GM23248 (cell line): ENCODE data around the gene ATP13A3. TPM values are rescaled to one million over a fixed set of nuclear protein-coding genes. Genes with fewer than 3 reads are reported as not detected.
A peak's percentile ranks its signal among the peaks of the same experiment; 100 is the strongest.

Experiments
- DNase-seq: peaks from one replicate; pipeline ENCODE4 v3.0.0-alpha.2; 2015
- H2AFZ ChIP-seq: fragments of 200-600 bp; sonication (generic); 2 replicates; pipeline ENCODE4 v1.6.1; 2016; ENCODE audit warnings: antibody characterized with exemption
- H3F3A ChIP-seq: fragments of 200-600 bp; sonication (generic); 2 replicates; pipeline ENCODE4 v1.6.1; 2016; ENCODE audit warnings: mild to moderate bottlenecking, antibody characterized with exemption, mixed run types; ENCODE audit not compliant: insufficient read depth
- H3K27ac ChIP-seq: fragments of 200-600 bp; sonication (generic); 2 replicates; pipeline ENCODE4 v1.5.1; 2016; ENCODE audit warnings: mild to moderate bottlenecking
- H3K27me3 ChIP-seq: fragments of 200-600 bp; sonication (generic); replicated peaks from 2 replicates; pipeline ENCODE4 v1.6.1; 2016; ENCODE audit warnings: mild to moderate bottlenecking; ENCODE audit not compliant: insufficient read depth
- H3K36me3 ChIP-seq: fragments of 200-600 bp; sonication (generic); 2 replicates; pipeline ENCODE4 v1.6.1; 2016; ENCODE audit warnings: low read depth, mild to moderate bottlenecking
- H3K4me1 ChIP-seq: fragments of 200-600 bp; sonication (generic); 2 replicates; pipeline ENCODE4 v1.6.1; 2016; ENCODE audit warnings: mild to moderate bottlenecking; ENCODE audit not compliant: insufficient read depth
- H3K4me2 ChIP-seq: fragments of 200-600 bp; sonication (generic); one replicate; pipeline ENCODE4 v1.6.1; 2016; ENCODE audit warnings: mild to moderate bottlenecking; ENCODE audit not compliant: unreplicated experiment
- H3K4me3 ChIP-seq: fragments of 200-600 bp; sonication (generic); 2 replicates; pipeline ENCODE4 v1.5.1; 2016; ENCODE audit warnings: mild to moderate bottlenecking
- H3K79me2 ChIP-seq: fragments of 200-600 bp; sonication (generic); 2 replicates; pipeline ENCODE4 v1.6.1; 2016; ENCODE audit warnings: mild to moderate bottlenecking; ENCODE audit not compliant: insufficient read depth
- H3K9ac ChIP-seq: fragments of 200-600 bp; sonication (generic); 2 replicates; pipeline ENCODE4 v1.6.1; 2016; ENCODE audit warnings: mild to moderate bottlenecking
- H3K9me2 ChIP-seq: fragments of 200-600 bp; sonication (generic); 2 replicates; pipeline ENCODE4 v1.6.1; 2016; ENCODE audit warnings: mixed run types, mild to moderate bottlenecking, moderate library complexity; ENCODE audit not compliant: insufficient read depth
- H3K9me3 ChIP-seq: fragments of 200-600 bp; sonication (generic); one replicate; pipeline ENCODE4 v1.6.1; 2017; ENCODE audit warnings: low read depth
- H4K20me1 ChIP-seq: fragments of 200-600 bp; sonication (generic); 2 replicates; pipeline ENCODE4 v1.6.0; 2016; ENCODE audit not compliant: insufficient read depth
- EZH2 ChIP-seq: fragments of 200-600 bp; sonication (generic); IDR thresholded peaks from 2 replicates; pipeline ENCODE4 v1.6.1; 2018; ENCODE audit warnings: antibody characterized with exemption, mild to moderate bottlenecking; ENCODE audit not compliant: insufficient read depth, poor library complexity, severe bottlenecking
- EZH2phosphoT487 ChIP-seq: fragments of 200-600 bp; sonication (generic); IDR thresholded peaks from 2 replicates; pipeline ENCODE4 v1.6.1; 2018; ENCODE audit warnings: antibody characterized with exemption, moderate library complexity, mild to moderate bottlenecking, low read depth; ENCODE audit not compliant: insufficient read depth
- WGBS, 2 experiments: methylation state at CpG; one replicate each; pipeline ENCODE4 v1.1.6; 2015 to 2017; ENCODE audit warnings: low lambda C conversion rate in 2 of 2, low coverage in 1 of 2; ENCODE audit errors: missing lambda C conversion rate in 2 of 2; 5-methylcytosine and 5-hydroxymethylcytosine counted together
- in situ Hi-C: fragments of 300-500 bp; cut with MboI; formaldehyde crosslinking; loops from 2 replicates; pipeline ENCODE4 v1.15.0; 2020
- polyA plus RNA-seq: library from polyadenylated mRNA; unstranded; fragments of >200 nt; fragmentation: Nextera tagmentation; extraction: Ambion mirVana; gene quantifications from 2 replicates; pipeline ENCODE4 v1.2.1, GENCODE V29; 2016
- total RNA-seq: library from RNA; depleted of rRNA; stranded (reverse); fragments of >200 nt; shearing (Covaris generic); gene quantifications from 2 replicates; pipeline ENCODE4 v1.2.3, GENCODE V29; 2014

The ATP13A3 gene
- total and polyA plus RNA-seq, 2 experiments from 2014 or later, result 22.3 to 232 TPM

DNA sequence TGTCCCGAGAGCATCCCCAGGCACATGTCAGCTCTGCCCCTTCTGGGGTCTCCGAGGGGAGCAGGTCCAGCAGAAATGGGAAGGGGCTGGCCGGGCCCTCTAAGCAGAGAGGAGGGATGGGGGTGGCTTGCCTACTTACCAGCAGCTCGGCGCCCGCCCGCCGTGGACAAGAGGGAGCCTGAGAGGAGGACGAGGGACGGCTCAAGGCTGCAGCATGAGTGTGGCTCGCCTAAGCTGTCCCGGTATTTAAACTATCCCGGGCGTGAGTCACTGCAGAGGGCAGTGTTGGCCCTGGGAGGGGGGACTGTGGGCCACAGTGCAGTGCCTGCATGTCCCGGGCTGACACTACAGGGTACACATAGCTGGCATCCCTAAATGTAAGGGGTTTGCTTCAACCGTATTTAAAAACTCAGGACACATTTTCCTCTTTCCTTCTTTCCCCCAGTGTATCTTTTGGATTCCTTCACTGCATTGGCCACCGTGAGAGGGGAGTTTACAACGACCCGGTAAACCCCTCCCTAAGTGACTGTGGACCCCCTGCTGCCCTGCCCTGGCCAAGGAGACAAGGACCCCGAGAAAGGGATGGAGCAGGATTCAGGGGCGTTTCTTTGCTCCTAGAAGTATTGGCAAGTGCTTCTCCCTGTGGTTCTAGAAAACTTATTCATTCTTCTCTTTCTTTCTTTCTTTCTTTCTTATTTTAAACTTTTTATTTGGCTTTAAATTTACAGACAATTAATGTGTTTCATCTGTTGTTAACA, 117.1 kb downstream of the ATP13A3 start, which contains the start of gene LRRC15:
Gene LRRC15 (minus strand): TSS at position 222 of the 758 bp plus-strand sequence. CDS start 8,700 bp downstream, outside the sequence.
- peak; percentile 93 for DNase-seq
- H3K27ac ChIP-seq, result peak within 1 kb of the TSS; percentile 51
- 2% methylated on average over 20 to 21 of the region's 21 CpGs for WGBS, 2 experiments
- H3K27me3 ChIP-seq, result no peaks in the 10 kb centered on the region
- H3K79me2 ChIP-seq, result no peaks in the 10 kb centered on the region
- peak within 1 kb of the TSS; percentile 67 for H3K4me2 ChIP-seq
- TF ChIP-seq EZH2phosphoT487 (no peak), EZH2 (no peak)
- H3K36me3 ChIP-seq, result no peaks in the 10 kb centered on the region
- peaks cover 31% of the 10 kb centered on the region for H3K4me1 ChIP-seq
- H3K9ac ChIP-seq, result peak within 1 kb of the TSS; percentile 63
- no peaks in the 10 kb centered on the region for H3K9me2 ChIP-seq
- H3K4me3 ChIP-seq, result peak within 1 kb of the TSS; percentile 53
- in situ Hi-C loops, result no loop called here
- peak within 1 kb of the TSS; percentile 41; the same call in 1 of the 2 replicates for H2AFZ ChIP-seq
- H3K9me3 ChIP-seq, result no peaks in the 10 kb centered on the region
- H4K20me1 ChIP-seq, result no peaks in the 10 kb centered on the region
- H3F3A ChIP-seq, result peaks cover 15% of the 10 kb centered on the region

DNA sequence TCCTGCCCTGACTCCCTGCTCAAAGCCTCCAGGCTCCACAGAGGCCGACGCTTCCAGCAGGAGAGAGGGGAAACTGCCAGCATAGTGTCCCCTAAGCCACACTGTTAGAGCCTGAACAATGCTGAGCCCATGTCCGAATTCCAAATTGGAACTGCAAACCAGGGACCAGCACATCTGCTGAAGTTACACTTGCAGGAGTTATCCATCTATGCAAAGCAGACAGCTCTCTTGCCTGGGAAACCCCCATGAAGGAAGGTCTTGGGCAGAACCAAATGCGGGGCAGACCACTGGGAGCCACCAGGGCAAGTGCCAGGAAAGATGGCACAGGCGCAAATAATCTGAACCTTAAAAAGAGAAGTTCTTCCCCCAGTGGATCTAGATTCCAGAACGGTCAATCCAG, 117.9 kb downstream of the ATP13A3 start:
- Histone ChIP-seq H3K36me3 (no peaks in the 10 kb centered on the region), H2AFZ (peak overlapping the region; percentile 39; the same call in 1 of the 2 replicates), H3K4me3 (peak overlapping the region; percentile 53), H3K27me3 (no peaks in the 10 kb centered on the region), H3K27ac (peak overlapping the region; percentile 51; the same call in 1 of the 2 replicates), H3K9me3 (no peaks in the 10 kb centered on the region), H3F3A (peaks cover 21% of the 10 kb centered on the region), H3K4me2 (peak overlapping the region; percentile 67), H3K79me2 (no peaks in the 10 kb centered on the region), H3K9ac (peak overlapping the region; percentile 63), H4K20me1 (no peaks in the 10 kb centered on the region), H3K9me2 (no peaks in the 10 kb centered on the region), H3K4me1 (peaks cover 39% of the 10 kb centered on the region)
- WGBS, 2 experiments, result 11 to 16% methylated on average over 6 of the region's 6 CpGs
- no peak for TF ChIP-seq EZH2
- TF ChIP-seq EZH2phosphoT487, result no peak
- in situ Hi-C loops, result no loop called here
- no peak for DNase-seq

DNA sequence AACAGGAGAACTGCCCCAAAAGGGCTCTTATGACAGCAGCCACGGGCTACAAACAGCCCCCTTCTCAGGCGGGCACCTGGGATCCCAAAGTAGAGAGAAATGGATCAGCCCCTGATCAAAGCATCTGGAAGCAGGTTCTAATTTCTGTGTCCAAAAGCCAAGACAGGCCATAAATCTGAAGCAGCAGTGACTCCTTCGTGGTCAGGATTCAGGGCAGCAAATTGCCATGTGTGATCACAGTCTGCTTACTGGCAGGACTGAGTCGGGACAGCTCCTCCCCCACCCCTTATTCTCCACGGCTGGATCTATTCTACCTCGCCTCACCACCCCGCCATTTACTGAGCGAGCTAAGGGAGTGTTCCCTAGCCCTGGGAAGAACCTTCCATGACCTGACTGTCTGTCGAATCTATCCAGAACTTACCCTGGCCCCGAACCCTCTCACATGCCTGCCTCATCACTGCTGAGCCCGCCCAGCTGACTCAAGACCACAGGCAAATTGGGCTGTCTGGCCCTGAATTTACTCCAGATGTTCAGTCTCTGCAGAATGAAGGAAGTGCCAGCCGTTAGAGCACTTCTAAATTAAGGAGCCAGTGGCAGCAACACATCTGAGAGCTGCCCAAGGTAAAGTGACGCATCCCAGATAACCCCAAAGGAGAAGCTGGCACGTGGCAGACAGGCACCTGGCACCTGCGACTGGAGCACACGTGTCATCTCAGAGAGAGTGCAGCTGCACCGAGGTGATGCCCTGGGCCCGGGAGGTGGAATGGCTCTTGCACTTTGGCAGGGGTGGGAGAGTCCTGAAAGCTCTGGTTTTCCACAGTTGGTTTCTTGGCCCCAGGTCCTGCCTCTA, 118.6 kb downstream of the ATP13A3 start:
- H3K9ac ChIP-seq, result peak overlapping the region; percentile 63
- in situ Hi-C loops, result no loop called here
- DNase-seq, result peak; percentile 96
- TF ChIP-seq EZH2phosphoT487 (no peak), EZH2 (no peak)
- peak overlapping the region; percentile 53 for H3K4me3 ChIP-seq
- H3K79me2 ChIP-seq, result no peaks in the 10 kb centered on the region
- peak overlapping the region; percentile 51 for H3K27ac ChIP-seq
- H2AFZ ChIP-seq, result peak overlapping the region; percentile 10; the same call in 1 of the 2 replicates
- no peaks in the 10 kb centered on the region for H4K20me1 ChIP-seq
- H3K27me3 ChIP-seq, result no peaks in the 10 kb centered on the region
- H3K9me3 ChIP-seq, result no peaks in the 10 kb centered on the region
- no peaks in the 10 kb centered on the region for H3K36me3 ChIP-seq
- H3K4me1 ChIP-seq, result peaks cover 40% of the 10 kb centered on the region
- no peaks in the 10 kb centered on the region for H3K9me2 ChIP-seq
- 4 to 8% methylated on average over 18 of the region's 18 CpGs for WGBS, 2 experiments
- H3F3A ChIP-seq, result peaks cover 21% of the 10 kb centered on the region
- H3K4me2 ChIP-seq, result peak overlapping the region; percentile 67

DNA sequence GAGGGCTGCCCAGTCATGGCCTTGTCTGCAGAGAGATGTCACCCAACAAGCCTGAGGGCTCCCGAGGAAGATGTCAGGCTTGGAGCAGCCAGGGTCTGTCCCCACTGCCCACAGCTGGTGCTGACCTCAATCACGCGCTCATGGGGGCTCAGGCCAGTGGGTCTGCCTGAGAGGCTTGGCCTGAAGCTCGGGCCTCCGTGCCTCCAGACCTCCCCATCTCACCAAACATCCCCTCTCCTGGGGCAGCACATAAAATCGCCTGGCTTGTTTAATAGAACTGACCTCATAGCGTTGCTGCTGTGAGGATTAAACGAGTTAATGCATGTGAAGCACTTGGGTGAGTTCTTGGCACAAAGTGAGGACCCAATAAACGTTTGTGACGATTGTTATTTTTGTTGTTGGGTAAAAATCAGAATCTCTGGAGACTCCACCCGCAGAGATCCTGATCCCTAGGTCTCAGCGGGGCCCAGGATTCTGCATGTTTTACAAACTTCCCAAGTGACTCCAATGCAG, 120.8 kb downstream of the ATP13A3 start:
- Histone ChIP-seq H3K4me3 (no peak overlapping the region), H3K27ac (no peak overlapping the region), H3K9me3 (no peaks in the 10 kb centered on the region), H3K4me1 (peaks cover 40% of the 10 kb centered on the region), H3K9ac (no peak overlapping the region), H3K27me3 (no peaks in the 10 kb centered on the region), H2AFZ (no peak overlapping the region), H3K9me2 (no peaks in the 10 kb centered on the region), H3K79me2 (no peaks in the 10 kb centered on the region), H3F3A (peaks cover 21% of the 10 kb centered on the region), H3K4me2 (no peak overlapping the region), H3K36me3 (no peaks in the 10 kb centered on the region), H4K20me1 (no peaks in the 10 kb centered on the region)
- TF ChIP-seq EZH2phosphoT487 (no peak), EZH2 (no peak)
- no peak for DNase-seq
- in situ Hi-C loops, result no loop called here
- WGBS, 2 experiments, result 87 to 89% methylated on average over 12 of the region's 12 CpGs
